DOHH2 (cell line): ENCODE results near the gene DACT2.

Source experiments
- H3F3A ChIP-seq: fragments of 200-600 bp; sonication (generic), shearing (Covaris generic); 2 replicates; pipeline ENCODE4 v1.6.0; 2016; ENCODE audit warnings: antibody characterized with exemption, mild to moderate bottlenecking; ENCODE audit not compliant: control insufficient read depth, insufficient read depth
- H3K27ac ChIP-seq: fragments of 200-600 bp; sonication (generic); 2 replicates; pipeline ENCODE4 v1.5.1; 2014; ENCODE audit warnings: low read depth, mild to moderate bottlenecking, low read length, moderate library complexity
- H3K27me3 ChIP-seq: fragments of 200-600 bp; sonication (generic); 2 replicates; pipeline ENCODE4 v1.6.1; 2014; ENCODE audit warnings: mild to moderate bottlenecking, low read length, mixed read lengths; ENCODE audit not compliant: control insufficient read depth
- H3K36me3 ChIP-seq: fragments of 200-600 bp; sonication (generic); 2 replicates; pipeline ENCODE4 v1.6.1; 2014; ENCODE audit warnings: mild to moderate bottlenecking, low read length, moderate library complexity, mixed read lengths; ENCODE audit not compliant: control insufficient read depth
- H3K4me1 ChIP-seq: fragments of 200-600 bp; sonication (generic); 2 replicates; pipeline ENCODE4 v1.6.1; 2014; ENCODE audit warnings: mild to moderate bottlenecking, low read length, mixed read lengths; ENCODE audit not compliant: control insufficient read depth
- H3K4me2 ChIP-seq: fragments of 200-600 bp; sonication (generic); 2 replicates; pipeline ENCODE4 v1.6.0; 2014; ENCODE audit warnings: mild to moderate bottlenecking, low read length, moderate library complexity
- H3K4me3 ChIP-seq: fragments of 200-600 bp; sonication (generic); 2 replicates; pipeline ENCODE4 v1.5.1; 2014; ENCODE audit warnings: mild to moderate bottlenecking, low read length, mixed read lengths
- H3K79me2 ChIP-seq: fragments of 200-600 bp; sonication (generic); 2 replicates; pipeline ENCODE4 v1.6.1; 2014; ENCODE audit warnings: mild to moderate bottlenecking, low read length, mixed read lengths; ENCODE audit not compliant: control insufficient read depth
- H3K9me2 ChIP-seq: fragments of 200-600 bp; sonication (generic); replicated peaks from 2 replicates; pipeline ENCODE4 v1.6.1; 2014; ENCODE audit warnings: mild to moderate bottlenecking, low read length, mixed read lengths; ENCODE audit not compliant: control insufficient read depth
- H3K9me3 ChIP-seq: fragments of 200-600 bp; sonication (generic); 2 replicates; pipeline ENCODE4 v1.6.1; 2014; ENCODE audit warnings: antibody characterized with exemption, low read length, mixed read lengths; ENCODE audit not compliant: control insufficient read depth, insufficient read depth
- H4K20me1 ChIP-seq: fragments of 200-600 bp; sonication (generic); 2 replicates; pipeline ENCODE4 v1.6.0; 2014; ENCODE audit warnings: low read depth, mild to moderate bottlenecking, antibody characterized with exemption, low read length, moderate library complexity; ENCODE audit not compliant: control insufficient read depth, insufficient read depth
- EZH2phosphoT487 ChIP-seq: fragments of 200-600 bp; sonication (generic); IDR thresholded peaks from 2 replicates; pipeline ENCODE4 v1.6.1; 2017; ENCODE audit warnings: borderline replicate concordance, mild to moderate bottlenecking, antibody characterized with exemption, low read length, moderate library complexity, mixed read lengths
- TF ChIP-seq, protein P1 (sequence below): fragments of 200-600 bp; sonication (generic); IDR thresholded peaks from one replicate; pipeline ENCODE4 v1.5.1; 2014; ENCODE audit warnings: antibody characterized with exemption, mild to moderate bottlenecking, low read depth, low read length; ENCODE audit not compliant: poor library complexity, severe bottlenecking

DACT2 gene

DNA sequence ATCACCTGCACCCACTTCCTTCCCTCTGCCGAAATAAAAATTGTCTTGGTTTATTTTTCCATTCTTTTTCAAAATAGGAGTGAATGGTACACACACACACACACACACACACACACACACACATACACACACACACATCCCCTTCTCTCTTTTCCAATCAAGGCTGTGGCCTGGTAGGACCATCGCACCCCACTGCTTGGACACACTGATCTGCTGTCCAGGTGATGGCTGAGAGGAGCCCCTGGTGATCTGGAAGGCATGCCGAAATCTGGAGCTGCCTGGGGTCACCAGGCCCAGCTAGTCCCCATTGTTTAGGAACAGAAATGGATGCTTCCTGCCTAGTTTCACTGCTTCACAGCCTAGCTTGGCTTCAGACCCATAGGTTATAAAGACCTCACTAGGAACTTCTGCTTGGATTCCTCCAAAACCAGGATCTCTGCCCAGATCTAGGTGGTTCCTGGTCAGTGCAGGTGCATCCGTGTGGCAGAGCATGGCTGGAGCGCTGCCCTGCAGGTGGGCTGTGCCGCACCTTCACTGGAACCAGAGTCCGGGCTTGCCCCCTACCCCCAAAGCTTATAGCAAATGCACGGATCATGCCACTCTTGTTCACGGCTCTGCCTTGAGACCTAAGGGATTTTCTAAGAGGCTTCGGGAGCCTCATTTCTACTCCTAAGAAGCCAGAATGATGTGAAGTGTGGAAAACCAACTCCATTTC is 42.9 kb upstream of the DACT2 start:
- no peaks in the 10 kb centered on the region for H3K27me3 ChIP-seq
- no peaks in the 10 kb centered on the region for H3K9me2 ChIP-seq
- H3K4me2 ChIP-seq = no peak overlapping the region
- peaks cover 4% of the 10 kb centered on the region; the same call in 1 of the 2 replicates for H3K9me3 ChIP-seq
- no peak for TF ChIP-seq EZH2phosphoT487
- TF ChIP-seq, protein P1, sequence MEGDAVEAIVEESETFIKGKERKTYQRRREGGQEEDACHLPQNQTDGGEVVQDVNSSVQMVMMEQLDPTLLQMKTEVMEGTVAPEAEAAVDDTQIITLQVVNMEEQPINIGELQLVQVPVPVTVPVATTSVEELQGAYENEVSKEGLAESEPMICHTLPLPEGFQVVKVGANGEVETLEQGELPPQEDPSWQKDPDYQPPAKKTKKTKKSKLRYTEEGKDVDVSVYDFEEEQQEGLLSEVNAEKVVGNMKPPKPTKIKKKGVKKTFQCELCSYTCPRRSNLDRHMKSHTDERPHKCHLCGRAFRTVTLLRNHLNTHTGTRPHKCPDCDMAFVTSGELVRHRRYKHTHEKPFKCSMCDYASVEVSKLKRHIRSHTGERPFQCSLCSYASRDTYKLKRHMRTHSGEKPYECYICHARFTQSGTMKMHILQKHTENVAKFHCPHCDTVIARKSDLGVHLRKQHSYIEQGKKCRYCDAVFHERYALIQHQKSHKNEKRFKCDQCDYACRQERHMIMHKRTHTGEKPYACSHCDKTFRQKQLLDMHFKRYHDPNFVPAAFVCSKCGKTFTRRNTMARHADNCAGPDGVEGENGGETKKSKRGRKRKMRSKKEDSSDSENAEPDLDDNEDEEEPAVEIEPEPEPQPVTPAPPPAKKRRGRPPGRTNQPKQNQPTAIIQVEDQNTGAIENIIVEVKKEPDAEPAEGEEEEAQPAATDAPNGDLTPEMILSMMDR = no peak
- H3K4me3 ChIP-seq = no peak overlapping the region
- no peaks in the 10 kb centered on the region for H3F3A ChIP-seq
- no peaks in the 10 kb centered on the region for H3K36me3 ChIP-seq
- no peak overlapping the region for H3K27ac ChIP-seq
- H3K4me1 ChIP-seq = no peaks in the 10 kb centered on the region
- no peaks in the 10 kb centered on the region for H3K79me2 ChIP-seq
- no peaks in the 10 kb centered on the region for H4K20me1 ChIP-seq

DNA sequence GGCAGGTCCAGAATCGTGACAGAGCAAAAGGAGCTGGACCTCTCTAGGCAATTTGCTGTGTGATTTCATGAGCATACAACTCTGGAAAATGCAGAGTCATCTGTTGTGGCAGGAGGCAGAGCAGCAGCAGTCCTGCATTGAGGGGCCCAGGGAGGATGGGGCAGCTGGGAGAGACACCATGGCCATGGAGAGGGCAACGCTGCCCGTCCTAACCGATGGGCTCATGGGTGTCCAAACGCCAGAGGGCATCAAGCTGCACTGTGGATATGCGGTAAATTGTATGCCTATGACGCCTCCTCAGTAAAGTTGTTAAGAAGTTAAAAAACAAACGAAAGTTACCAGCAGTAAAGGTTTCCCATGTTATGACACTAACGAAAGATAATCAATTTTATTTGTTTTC is 42.2 kb upstream of the DACT2 start:
- H3K4me3 ChIP-seq = no peak overlapping the region
- H3K27me3 ChIP-seq = no peaks in the 10 kb centered on the region
- TF ChIP-seq EZH2phosphoT487 = no peak
- TF ChIP-seq, protein P1 = no peak
- no peaks in the 10 kb centered on the region for H3K4me1 ChIP-seq
- H3K9me2 ChIP-seq = no peaks in the 10 kb centered on the region
- H3K9me3 ChIP-seq = peaks cover 4% of the 10 kb centered on the region; the same call in 1 of the 2 replicates
- no peaks in the 10 kb centered on the region for H3K79me2 ChIP-seq
- no peak overlapping the region for H3K27ac ChIP-seq
- no peaks in the 10 kb centered on the region for H4K20me1 ChIP-seq
- H3K4me2 ChIP-seq = no peak overlapping the region
- no peaks in the 10 kb centered on the region for H3K36me3 ChIP-seq
- H3F3A ChIP-seq = no peaks in the 10 kb centered on the region

DNA sequence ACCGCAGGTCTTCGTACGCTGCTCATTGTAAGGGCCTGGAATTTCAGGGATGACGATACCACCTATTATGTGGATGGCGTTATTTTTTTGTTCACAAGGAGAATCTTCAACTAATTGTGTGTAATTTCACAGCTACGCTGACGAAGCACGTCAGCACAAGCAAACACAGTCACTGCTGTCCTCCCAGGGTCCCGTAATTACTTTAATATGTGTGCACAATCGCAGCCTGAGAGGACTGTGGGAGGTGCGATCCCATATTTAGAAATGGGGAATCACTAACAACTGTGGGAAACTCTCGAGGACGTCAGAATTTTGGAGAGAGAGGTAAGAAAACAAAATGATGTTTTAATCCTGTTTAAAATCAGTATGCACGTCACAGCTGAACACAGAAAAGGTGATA is 40.2 kb upstream of the DACT2 start:
- Histone ChIP-seq H4K20me1 (no peaks in the 10 kb centered on the region), H3K36me3 (no peaks in the 10 kb centered on the region), H3K27me3 (no peaks in the 10 kb centered on the region), H3K27ac (no peak overlapping the region), H3K4me1 (no peaks in the 10 kb centered on the region), H3F3A (no peaks in the 10 kb centered on the region), H3K9me2 (no peaks in the 10 kb centered on the region), H3K4me2 (no peak overlapping the region), H3K79me2 (no peaks in the 10 kb centered on the region), H3K4me3 (no peak overlapping the region), H3K9me3 (peaks cover 11% of the 10 kb centered on the region; the same call in 1 of the 2 replicates)
- TF ChIP-seq EZH2phosphoT487 = no peak
- TF ChIP-seq, protein P1 = no peak
